ENCODE measurements around the gene PXDN. TPM values are rescaled to one million over a fixed set of nuclear protein-coding genes. Genes with fewer than 3 reads are reported as not detected.
A peak's percentile ranks its signal among the peaks of the same experiment; 100 is the strongest.

The PXDN gene
- total and polyA plus RNA-seq, 9 of the 15 experiments (the other 6 are each of a cell fraction or from before 2014, with no cell fraction given): 0.49 TPM; not detected in 8

DNA sequence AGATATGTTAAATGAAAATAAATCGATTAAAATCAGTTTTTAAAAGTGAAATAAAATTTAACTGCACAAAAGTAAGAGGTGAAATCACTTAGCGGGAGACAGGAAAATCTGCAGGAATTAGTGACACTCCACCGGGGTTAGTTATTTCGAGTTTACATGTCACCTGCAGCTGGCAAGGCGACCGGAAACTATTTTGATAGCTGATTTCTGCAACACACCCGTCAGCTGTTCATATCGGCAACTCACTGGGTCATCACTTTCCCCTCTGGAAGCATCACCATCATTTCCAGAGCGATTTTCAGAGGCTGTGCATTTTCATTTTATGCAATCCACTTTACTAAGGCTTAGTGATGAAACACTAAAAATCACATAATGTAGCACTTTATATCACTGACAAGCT, 52.9 kb downstream of the PXDN start (continued):
- TF ChIP-seq NR2F6 (CRISPR knock-in tag; IDR thresholded peaks at IDR 0.05): no peak
- no peak for TF ChIP-seq ZNF263 (CRISPR knock-in tag; IDR thresholded peaks at IDR 0.05; ENCODE audit: borderline replicate concordance)

DNA sequence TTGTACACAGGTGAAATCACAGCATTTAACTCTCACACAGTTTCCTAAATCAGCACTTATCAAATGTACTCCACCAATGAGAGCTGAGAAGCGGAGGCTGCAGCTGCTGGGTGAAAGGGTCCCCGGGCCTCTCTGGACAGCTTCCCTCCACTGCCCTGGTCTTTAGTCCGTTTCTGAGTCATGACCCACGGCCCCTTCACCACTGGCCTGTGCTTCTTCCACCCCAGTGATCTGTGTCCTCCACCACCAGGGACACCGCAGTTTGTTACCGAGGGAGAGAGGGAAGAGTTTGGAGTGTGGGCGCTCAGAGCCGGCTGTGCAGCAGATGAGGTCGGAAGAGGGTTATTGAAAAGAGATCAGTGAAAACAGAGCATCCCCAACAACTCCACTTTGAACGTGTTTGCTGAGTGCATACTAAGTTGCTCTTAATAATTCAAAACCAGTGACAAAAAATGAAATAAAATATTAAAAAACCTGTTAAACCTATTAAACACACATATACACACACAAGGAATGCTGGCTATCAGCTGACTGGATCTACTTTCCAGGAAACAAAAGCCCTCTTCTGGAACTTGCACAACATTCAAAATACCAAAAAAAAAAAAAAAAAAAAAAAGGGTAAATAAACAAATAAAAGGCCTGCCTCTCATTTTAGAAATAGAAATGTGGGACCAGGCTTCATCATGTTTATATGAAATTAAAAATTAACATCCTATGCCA, 54.1 kb downstream of the PXDN start:
- DNase-seq (ENCODE audit: extremely low read depth in 1 of 4, low spot score in 3 of 4) (no peak), ATAC-seq (no peak), FAIRE-seq (no peak)
- Histone ChIP-seq H3K9ac (ENCODE audit: insufficient read depth in 1 of 2, low read depth in 2 of 2, low read length in 2 of 2) (no peak overlapping the region), H3K9me3 (replicated peaks; ENCODE audit: control insufficient read depth, insufficient read depth, low read depth, low read length) (no peaks in the 10 kb centered on the region), H3K27me3 (ENCODE audit: control insufficient read depth in 2 of 2, insufficient read depth in 2 of 2, low read length in 2 of 2) (peaks cover 2 to 52% of the 10 kb centered on the region in 2 experiments; a peak in 4 of 5 replicates), H3K4me1 (replicated peaks in 1 of 2; ENCODE audit: control insufficient read depth in 2 of 2, insufficient read depth in 2 of 2, low read length in 2 of 2) (no peaks in the 10 kb centered on the region), H3K9me1 (ENCODE audit: control insufficient read depth, insufficient read depth, low read length) (no peaks in the 10 kb centered on the region), H4K20me1 (replicated peaks; ENCODE audit: control insufficient read depth, insufficient read depth, low read length) (no peaks in the 10 kb centered on the region), H3K27ac (ENCODE audit: extremely low read depth, low read depth, low read length) (no peak overlapping the region), H2AFZ (ENCODE audit: low read depth, low read length) (no peak overlapping the region), H3K36me3 (ENCODE audit: control insufficient read depth, insufficient read depth, low read length) (no peaks in the 10 kb centered on the region), H3K4me3 (no peak overlapping the region), H3K79me2 (ENCODE audit: control insufficient read depth, insufficient read depth, low read length) (no peaks in the 10 kb centered on the region), H3K4me2 (ENCODE audit: insufficient read depth, low read length) (no peak overlapping the region)
- no peak for TF ChIP-seq ZNF316 (IDR thresholded peaks at IDR 0.05)
- CTCF ChIA-PET (ENCODE audit: low intra/inter-chr PET ratio): no interaction called here
- WGBS (ENCODE audit: insufficient coverage, low coverage, missing lambda C conversion rate): 1% methylated on average over 10 of the region's 10 CpGs
- in situ Hi-C loops (cut with MboI) (no loop called here), intact Hi-C loops (cut with micrococcal nuclease) (no loop called here)
- POLR2A ChIA-PET: no interaction called here
- BruUV-seq (replicated peaks): no TSS peak

DNA sequence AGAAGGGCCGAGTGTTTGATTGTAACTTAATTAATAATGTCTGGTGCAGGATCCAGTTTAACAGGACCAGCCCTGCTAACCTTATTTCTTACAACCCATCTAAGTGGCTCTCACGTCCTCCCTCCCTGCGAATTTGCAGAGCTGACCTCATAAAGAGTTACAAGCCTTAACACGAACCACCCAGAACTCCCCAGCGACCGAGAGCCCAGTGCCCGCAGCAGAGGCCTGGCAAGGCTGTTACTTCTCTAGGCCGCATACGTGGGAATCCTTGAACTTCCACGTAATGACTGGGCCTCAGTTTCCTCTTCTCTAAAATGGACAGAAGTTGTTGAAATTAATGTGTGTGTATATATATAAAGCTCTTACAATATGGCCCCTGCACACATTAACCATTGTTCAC, 55.5 kb downstream of the PXDN start:
- Histone ChIP-seq H3K4me2 (ENCODE audit: insufficient read depth, low read length) (no peak overlapping the region), H3K4me1 (replicated peaks in 1 of 2; ENCODE audit: control insufficient read depth in 2 of 2, insufficient read depth in 2 of 2, low read length in 2 of 2) (no peaks in the 10 kb centered on the region), H3K36me3 (ENCODE audit: control insufficient read depth, insufficient read depth, low read length) (no peaks in the 10 kb centered on the region), H2AFZ (ENCODE audit: low read depth, low read length) (no peak overlapping the region), H3K27me3 (ENCODE audit: control insufficient read depth in 2 of 2, insufficient read depth in 2 of 2, low read length in 2 of 2) (peaks cover 2 to 50% of the 10 kb centered on the region in 2 experiments; a peak in 4 of 5 replicates), H3K4me3 (no peak overlapping the region), H4K20me1 (replicated peaks; ENCODE audit: control insufficient read depth, insufficient read depth, low read length) (no peaks in the 10 kb centered on the region), H3K79me2 (ENCODE audit: control insufficient read depth, insufficient read depth, low read length) (no peaks in the 10 kb centered on the region), H3K9me1 (ENCODE audit: control insufficient read depth, insufficient read depth, low read length) (no peaks in the 10 kb centered on the region), H3K27ac (ENCODE audit: extremely low read depth, low read depth, low read length) (no peak overlapping the region), H3K9me3 (replicated peaks; ENCODE audit: control insufficient read depth, insufficient read depth, low read depth, low read length) (no peaks in the 10 kb centered on the region), H3K9ac (ENCODE audit: insufficient read depth in 1 of 2, low read depth in 2 of 2, low read length in 2 of 2) (no peak overlapping the region)
- ChIA-PET POLR2A (interaction anchor here (0.6 kb wide), 1 partner anchor 156 kb away, joined by 3 read pairs; no protein-coding TSS in a partner anchor), CTCF (ENCODE audit: low intra/inter-chr PET ratio) (no interaction called here)
- FAIRE-seq (no peak), ATAC-seq (no peak), DNase-seq (ENCODE audit: extremely low read depth in 1 of 4, low spot score in 3 of 4) (no peak)
- 1% methylated on average over 10 of the region's 10 CpGs for WGBS (ENCODE audit: insufficient coverage, low coverage, missing lambda C conversion rate)
- intact Hi-C loops (cut with micrococcal nuclease): no loop called here
- in situ Hi-C loops (cut with MboI): no loop called here
- no peak for TF ChIP-seq KLF6 (CRISPR knock-in tag; IDR thresholded peaks at IDR 0.05; ENCODE audit: borderline replicate concordance)
- peak; percentile 28 for TF ChIP-seq RBM25 (IDR thresholded peaks at IDR 0.05; ENCODE audit: low read depth, low read length, severe bottlenecking)
- no peak for TF ChIP-seq ZNF589 (CRISPR knock-in tag; IDR thresholded peaks at IDR 0.05; ENCODE audit: low read depth)
- no peak for TF ChIP-seq ZNF551 (CRISPR knock-in tag; IDR thresholded peaks at IDR 0.05)
- TF ChIP-seq ZZZ3 (IDR thresholded peaks at IDR 0.05): no peak
- TF ChIP-seq, protein P1, sequence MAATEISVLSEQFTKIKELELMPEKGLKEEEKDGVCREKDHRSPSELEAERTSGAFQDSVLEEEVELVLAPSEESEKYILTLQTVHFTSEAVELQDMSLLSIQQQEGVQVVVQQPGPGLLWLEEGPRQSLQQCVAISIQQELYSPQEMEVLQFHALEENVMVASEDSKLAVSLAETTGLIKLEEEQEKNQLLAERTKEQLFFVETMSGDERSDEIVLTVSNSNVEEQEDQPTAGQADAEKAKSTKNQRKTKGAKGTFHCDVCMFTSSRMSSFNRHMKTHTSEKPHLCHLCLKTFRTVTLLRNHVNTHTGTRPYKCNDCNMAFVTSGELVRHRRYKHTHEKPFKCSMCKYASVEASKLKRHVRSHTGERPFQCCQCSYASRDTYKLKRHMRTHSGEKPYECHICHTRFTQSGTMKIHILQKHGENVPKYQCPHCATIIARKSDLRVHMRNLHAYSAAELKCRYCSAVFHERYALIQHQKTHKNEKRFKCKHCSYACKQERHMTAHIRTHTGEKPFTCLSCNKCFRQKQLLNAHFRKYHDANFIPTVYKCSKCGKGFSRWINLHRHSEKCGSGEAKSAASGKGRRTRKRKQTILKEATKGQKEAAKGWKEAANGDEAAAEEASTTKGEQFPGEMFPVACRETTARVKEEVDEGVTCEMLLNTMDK (IDR thresholded peaks at IDR 0.05; ENCODE audit: borderline replicate concordance, insufficient read depth, low read depth, low read length, poor library complexity, severe bottlenecking): no peak
- no peak for TF ChIP-seq ZNF764 (CRISPR knock-in tag; IDR thresholded peaks at IDR 0.05; ENCODE audit: low read depth)
- BruUV-seq (replicated peaks): no TSS peak

Data from K562 (cell line).